Stimulated activated CD4-positive, alpha-beta T cell treated with anti-CD3 and anti-CD28 coated beads, Interleukin-2, amount 100 ng/mL, for 48 hours (primary cell): Measurements from ENCODE around the gene LDB3.

ENCODE experiments used
- DNase-seq, 2 donors: peaks; one replicate each; pipeline ENCODE4 v3.0.0-alpha.2; 2020

Gene LDB3

GRCh38 chr10:86687750-86688149, 19.4 kb downstream of the LDB3 start:
- DNase-seq: no peak

- DNase-seq: peak; percentile 41 to 44
These were observed 20.1 kb downstream of the LDB3 start for GRCh38 chr10:86688398-86688921.

- no peak for DNase-seq
These were observed 20.8 kb downstream of the LDB3 start for GRCh38 chr10:86689146-86689545.

DNA sequence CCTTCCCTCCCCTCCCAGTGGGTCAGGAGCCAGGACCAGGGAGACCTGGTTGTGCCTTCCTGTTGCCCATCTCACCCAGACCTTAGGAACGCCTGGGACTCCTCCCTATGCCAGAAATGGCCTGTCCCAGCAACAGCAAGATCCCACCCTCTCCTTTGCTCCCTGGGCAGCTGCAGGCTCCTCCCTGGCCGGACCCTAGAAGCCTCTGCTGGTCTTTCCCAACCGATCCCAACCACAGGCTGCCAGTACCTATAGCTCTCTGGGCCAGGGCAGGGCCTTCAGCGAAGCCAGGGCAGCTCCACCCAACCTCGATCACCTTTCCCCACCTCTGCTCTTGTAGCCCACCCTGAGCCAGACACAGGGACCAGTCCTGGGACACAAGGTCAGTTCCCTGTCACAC, 21.9 kb downstream of the LDB3 start:
- no peak for DNase-seq

DNA sequence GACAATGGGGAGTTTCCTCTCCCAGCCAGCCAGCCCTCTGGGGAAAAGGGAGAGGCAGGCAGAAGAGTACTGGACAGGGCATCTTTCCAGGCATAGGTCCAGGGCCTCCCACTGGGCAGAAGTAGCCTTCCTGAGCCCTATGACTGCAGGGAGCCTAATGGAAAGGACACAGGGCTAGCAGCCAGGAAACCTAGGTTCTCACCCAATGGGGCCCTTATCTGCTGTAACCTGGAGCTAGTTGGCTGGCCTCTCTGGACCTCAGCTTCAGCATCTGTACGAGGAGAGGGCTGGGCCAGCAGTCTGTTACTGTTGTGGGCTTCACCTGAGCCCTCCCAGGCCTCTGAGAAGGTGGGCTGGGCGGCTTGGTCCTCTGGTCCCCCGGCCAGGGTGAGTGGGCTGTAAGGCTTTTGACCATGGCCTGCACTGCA, 22.4 kb downstream of the LDB3 start:
- no peak for DNase-seq

DNA sequence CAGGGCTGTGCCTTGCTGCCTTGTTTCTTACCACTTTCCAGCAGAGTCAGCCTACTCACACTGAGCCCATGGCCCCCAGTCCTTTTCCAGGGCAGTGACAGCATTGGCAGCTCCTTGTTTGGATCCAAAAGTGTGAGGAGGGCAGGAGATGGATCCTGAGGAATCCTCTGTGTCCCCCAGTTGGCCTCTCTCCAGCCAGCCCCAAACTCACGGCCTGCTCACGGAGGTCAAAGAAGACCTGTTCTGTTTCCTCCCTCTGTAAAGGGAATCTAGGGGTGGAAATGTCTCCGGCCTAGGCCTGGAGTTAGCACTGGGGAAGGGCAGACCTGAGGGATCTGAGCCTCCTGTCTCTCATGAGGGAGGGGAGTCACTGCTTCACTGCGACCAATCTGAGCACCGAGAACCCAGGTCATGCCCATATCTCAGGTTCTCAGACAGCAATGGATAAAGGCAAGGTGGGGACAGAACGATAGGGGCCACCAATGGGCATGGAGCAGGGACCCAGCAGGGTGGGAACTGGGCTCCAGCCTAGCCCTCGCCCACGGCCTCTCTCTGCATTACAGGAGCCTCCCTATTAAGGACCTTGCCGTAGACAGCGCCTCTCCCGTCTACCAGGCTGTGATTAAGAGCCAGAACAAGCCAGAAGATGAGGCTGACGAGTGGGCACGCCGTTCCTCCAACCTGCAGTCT, 23.2 kb downstream of the LDB3 start:
- no peak for DNase-seq

GRCh38 chr10:86692023-86692514, 23.8 kb downstream of the LDB3 start:
- DNase-seq: no peak

DNA sequence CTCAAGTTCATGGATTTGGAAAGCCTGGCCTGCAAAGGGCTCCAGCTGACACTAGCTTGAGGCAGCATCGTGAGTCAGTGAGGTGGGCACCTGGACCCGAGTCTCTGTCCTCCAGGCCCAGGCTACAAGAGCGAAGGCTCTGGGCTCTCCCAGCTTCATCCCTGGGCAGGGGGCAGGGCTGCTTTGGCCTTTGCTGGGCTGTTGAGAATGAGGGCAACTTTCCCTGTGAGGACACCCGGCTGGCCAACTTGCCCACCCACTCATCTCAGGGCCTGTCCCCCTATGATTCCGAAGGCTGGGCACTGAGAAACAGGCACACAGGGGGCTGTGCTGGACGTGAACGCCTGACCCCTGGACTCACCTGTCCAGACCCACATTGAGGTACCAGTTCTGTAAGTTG, 24.4 kb downstream of the LDB3 start:
- DNase-seq: no peak

- DNase-seq: no peak
These were observed 25.0 kb downstream of the LDB3 start for GRCh38 chr10:86693275-86693674.

DNA sequence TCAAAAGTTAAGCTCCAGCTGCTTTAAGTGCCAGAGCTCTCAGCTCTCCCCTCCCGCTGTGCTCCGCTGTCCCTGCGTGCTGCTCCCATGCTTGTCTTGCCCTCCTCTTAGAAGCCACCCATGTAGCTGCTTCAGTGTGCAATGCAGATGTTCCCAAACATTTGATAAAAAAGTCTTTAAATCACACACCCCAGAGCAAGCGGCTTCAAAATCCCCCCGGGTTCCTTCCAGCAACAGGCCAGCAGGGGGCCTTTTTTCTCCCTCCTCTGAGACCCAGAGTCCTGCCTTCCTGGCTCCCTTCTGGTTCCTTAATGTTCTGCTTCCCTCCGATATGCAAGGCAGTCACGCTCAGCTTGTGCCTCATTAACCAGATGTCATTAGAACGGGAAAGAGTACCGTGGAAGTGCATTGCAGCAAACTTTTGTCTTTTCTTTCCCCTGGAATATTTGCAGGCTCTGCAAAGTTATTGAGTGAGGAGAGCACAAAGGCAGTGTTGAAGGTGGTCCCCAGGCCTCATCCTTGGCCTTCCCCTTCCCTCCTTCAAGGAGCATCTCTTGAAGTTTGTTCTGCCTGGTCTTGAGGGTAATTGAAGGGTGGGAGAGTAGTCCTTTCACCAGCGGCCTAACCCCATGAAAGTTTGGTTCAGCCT, 25.5 kb downstream of the LDB3 start:
- peak; percentile 23 to 30 for DNase-seq

DNA sequence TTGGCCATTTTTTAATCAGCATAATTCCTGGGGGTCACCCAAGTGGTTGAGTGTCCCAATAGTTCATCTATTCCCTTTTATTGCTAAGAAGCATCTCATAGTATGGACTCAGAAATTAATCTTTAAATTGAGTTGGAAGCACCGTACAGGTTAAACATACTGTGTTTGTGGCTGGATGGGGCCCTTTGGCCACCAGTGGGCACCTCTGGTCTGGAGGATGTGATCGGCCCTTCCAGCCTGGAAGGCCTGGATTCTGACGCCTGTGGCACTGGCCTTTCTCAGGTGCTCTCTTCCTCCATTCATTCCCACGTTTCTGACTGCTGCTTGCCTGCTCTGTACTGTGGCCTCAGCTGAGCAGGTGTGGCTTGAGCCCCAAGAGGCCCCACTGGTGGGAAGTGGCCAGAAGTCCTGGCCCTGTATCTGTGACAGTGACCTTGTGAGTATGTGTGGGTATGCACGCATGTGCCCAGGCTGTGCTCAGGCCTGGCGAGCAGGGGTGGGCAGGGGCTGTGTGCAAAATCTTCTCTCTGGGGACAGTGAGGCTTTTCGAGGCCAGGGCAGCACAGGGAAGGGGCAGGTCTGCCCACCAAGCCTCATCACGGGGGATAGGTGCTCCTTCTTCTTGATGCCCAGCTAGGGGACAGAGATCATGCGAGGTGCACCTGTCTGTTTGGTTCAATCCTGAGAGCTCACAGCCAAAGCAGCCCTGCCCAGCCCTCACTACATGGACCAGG, 30.1 kb downstream of the LDB3 start:
- DNase-seq: no peak

GRCh38 chr10:86699125-86699524, 30.8 kb downstream of the LDB3 start:
- DNase-seq: no peak

GRCh38 chr10:86699541-86699940, 31.2 kb downstream of the LDB3 start:
- DNase-seq: no peak

DNA sequence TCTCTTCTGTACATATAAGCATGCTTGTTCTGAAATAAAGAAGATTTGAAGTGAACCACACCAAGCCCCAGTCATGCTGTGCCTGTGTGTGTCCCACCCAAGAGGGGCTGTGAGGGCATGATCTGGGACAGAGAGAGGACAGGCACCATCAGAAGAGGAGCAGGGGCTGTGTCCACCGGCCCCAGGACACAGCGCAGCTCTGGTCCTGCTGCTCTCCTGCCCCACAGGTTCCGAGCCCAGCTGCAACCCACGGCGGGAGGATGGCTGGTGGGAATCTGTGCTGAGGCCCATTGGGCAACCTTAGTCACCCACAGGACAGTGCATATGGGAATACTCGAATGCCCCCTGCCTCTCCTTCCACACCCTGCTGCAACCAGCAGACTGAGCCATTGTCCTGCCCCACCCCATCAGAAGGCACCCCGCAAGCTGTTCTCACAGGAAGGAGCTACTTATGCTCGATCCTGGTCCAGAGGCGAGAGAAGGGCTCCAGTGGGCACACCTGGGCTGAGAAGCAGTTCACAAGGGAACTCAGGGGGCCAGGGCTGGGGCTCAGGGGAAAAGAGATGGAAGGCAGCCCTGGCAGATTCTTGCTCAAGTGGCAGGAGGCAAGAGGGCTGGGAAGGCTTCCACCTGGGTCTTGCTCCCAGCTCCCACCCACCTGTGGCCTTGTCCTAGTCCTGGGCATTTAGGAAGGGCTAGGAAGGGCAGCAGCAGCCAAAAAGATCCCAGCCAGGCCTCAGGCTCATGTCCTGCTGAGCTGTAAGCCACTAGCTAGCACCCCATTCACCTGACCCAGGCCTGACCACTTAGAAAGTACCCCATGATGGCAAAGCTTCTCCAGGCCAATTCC, 31.9 kb downstream of the LDB3 start:
- no peak for DNase-seq

DNA sequence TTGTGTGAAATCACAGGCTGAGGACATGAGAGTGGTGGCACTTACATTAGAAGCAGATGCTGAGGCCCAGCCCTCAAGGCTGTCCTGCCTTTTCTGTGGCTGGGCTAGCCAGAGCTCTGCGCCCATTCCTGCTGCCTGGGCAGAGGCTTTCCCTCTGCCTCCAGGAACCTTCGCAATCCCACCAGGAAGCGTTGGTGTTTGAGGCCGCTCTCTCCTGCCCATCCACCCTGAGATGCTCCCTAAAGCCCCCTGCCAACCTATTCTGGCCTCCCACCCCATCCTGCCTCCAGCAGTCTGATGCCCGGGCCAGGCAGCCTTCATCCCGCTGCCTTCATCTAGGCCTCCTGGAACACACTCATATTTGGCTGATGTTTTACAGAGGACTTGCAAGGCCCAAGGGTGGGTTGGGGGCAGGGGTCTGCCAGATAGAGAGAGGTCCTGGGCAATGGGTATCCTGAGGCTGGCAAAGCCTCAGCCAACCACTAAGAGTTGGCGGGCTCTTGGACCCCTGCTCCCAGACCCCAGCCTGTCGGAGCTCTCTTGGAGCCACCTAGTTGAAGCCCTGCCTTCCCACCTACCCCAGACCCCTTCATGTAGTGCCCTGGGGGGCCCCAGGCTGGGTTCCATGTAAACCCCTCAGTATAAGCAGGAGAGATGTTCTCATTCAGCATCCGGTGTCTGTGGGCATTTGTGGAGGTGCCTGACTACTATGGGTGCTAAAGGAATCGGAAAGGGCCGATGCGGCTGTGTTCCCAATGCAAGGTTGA, 32.7 kb downstream of the LDB3 start:
- no peak for DNase-seq

GRCh38 chr10:86703176-86703575, 34.9 kb downstream of the LDB3 start:
- no peak for DNase-seq

DNA sequence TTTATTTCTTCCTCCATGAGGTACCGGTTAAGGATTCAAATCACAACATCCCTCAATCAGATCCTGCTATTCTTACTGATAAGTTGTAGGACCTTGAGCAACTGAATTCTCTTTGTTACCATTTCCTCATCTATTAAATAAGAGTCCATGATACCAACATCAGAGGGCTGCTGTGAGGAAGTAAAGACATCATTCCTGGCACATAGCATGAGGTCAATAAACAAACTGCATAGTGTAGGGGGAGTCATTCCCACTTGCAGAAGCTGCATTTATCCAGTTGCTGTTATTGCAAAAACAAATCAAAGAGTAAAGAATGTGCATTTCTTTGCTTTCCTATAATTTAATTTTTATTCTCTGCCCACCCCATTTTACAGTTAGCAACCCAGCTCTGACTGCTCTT, 36.8 kb downstream of the LDB3 start:
- no peak for DNase-seq

DNA sequence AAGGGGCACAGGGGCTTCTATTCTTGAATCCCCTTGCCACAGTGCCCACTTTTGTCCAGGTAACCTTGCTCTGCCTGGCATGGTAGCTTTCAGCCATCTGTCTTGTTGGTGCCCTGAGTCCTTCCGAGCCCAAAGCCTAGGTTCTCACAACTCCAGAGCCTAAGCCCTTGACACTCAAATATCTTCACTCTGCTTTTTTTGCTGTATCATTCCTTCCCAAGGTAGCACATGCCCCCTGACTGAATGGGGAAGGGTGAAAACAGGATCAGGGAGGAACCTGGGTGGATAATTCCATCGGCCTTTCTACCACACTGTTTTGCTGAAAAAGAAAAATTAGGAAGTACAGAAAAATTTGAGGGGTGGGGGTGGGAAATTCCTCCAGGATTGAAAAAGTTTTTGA, 37.6 kb downstream of the LDB3 start:
- no peak for DNase-seq

DNA sequence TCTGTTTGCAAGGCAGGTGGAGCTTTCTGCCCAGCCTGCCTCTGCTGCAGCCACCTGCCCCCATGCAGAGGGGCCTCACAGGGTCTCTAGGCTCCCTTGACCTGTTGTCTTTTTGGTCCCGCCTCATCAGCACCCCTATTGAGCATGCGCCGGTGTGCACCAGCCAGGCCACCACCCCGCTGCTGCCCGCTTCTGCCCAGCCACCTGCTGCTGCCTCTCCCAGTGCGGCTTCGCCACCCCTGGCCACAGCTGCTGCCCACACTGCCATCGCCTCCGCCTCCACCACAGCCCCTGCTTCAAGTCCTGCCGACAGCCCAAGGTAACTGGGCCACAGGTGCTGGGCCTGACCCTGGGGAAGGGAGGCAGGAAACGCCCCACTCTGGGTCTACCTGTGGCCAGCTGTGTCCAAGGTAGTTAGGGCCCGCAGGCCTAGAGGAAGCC, 38.1 kb downstream of the LDB3 start:
- no peak for DNase-seq

DNA sequence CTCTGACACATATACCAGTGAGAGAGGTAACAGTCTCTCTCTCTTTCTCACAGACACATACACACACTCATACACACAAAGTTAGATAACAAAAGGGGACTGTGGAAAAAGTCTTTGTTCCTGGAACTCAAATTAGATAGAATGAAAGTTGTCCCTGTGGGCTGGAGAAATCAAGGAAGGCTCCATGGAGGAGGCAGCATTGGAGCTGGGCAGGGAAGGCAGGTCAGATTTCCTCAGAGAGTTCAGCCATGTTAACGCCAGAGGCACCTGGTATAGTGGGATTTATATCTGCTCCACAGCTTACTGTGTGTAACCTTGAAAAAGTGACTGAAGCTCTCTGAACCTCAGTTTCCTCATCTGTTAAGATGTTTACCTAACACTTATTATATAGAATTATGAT, 38.7 kb downstream of the LDB3 start:
- no peak for DNase-seq

DNA sequence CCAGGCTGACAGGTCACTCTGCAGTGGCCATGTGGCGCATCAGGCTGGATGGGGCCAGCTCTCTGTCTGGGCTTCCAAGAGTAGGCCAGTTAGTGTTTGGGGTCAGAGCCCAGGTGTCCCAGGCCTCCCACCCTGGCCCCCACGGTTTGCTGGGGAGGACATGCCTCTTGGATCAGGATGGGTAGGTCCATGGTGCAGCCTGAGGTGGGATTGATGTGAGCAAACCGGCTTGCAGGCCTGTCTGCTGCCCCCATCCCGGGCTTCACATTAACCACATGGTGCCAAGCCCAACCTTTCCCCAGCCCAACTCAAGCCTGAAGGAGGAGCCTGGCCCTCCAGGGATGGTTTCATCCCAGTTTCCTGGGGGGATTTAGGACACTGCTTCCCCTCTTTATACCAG, 39.2 kb downstream of the LDB3 start:
- no peak for DNase-seq
